SK-MEL-5 (cell line): ENCODE results near the gene ARIH1. TPM values are rescaled to one million over a fixed set of nuclear protein-coding genes. Genes with fewer than 3 reads are reported as not detected.
"Not testable (repeated sequence)": the region's sequence is repeated elsewhere in the genome, so short reads cannot be mapped to it uniquely, and the experiment has no call there.

Experiments
- DNase-seq: peaks from one replicate; pipeline ENCODE4 v3.0.0-alpha.2; 2016; ENCODE audit warnings: low read depth, low spot score
- in situ Hi-C: cut with HindIII; loops from 2 replicates; pipeline ENCODE4 v1.10.0; 2016; ENCODE audit warnings: low sequenced_read_pairs, high pct_unique_total_duplicates, low pct_unique_long_range_greater_than_20kb
- total RNA-seq: library from RNA; depleted of rRNA; stranded (reverse); fragments of >200 nt; shearing (Covaris generic); gene quantifications from 2 replicates; pipeline ENCODE4 v1.2.3, GENCODE V29; 2014; rRNA removed

Gene ARIH1
- total RNA-seq, 1 experiment from 2014 or later = 57.4 TPM

GRCh38 chr15:72616491-72617210 is 142.5 kb downstream of the ARIH1 start:
- DNase-seq = no peak
- in situ Hi-C loops = no loop called here

DNA sequence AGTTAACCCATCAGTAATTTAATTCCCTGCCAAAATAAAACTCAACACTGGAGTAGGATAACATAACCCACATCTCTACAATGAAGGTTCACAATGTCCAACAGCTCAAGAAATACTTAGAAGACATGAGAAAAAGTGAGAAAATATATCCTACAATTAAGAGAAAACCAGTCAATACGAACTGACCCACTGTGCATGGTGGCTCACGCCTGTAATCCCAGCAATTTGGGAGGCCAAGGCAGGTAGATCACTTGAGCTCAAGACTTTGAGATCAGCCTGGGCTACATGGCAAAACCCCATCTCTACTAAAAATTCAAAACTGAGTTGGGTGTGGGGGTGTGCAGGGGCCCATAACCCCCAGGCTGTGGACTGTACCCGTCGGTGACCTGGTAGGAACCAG is 149.7 kb downstream of the ARIH1 start:
- in situ Hi-C loops, DNase-seq: not testable (repeated sequence)

GRCh38 chr15:72626153-72626552 is 152.0 kb downstream of the ARIH1 start:
- in situ Hi-C loops, DNase-seq: not testable (repeated sequence)

DNA sequence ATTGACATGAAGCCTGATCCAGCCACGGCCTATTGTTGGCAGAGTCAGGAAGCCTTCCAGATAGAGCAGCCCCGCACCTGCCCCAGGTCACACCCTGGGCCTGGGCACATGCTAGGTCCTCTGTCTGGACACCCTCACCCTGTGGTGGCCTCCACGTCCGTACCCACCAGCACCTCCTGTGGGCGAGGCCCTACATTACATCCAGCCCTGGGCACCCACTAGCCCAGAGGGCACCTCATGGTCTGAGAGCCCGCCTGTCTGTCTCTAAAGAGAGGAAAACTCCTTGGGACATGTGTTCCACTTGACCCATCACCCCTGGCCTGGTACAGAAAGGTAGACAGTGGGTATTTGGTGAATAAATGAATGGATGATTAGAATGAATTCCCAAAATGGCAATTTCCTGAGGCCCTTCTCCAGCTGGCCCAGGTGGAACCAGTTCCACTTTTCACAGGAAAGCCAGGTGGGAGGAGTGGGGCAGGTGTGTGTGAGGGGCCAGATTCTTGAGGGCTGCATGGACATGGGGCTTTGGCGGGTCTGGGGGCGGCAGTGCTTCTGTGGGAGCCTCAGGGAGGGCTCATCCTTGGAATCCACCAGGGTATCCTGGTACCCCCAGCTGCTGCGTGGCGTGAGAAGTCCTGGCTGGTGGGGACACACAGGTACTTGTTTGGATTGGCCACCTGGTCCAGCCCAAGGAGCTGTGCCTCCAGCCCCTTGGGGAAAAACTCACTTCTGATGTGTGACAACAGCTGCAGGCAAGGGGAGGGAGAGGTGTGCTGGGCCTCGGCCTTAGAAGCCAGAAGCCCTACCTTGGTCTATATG is 154.3 kb downstream of the ARIH1 start:
- DNase-seq = peak; percentile 32
- in situ Hi-C loops = not testable (repeated sequence)

- DNase-seq, in situ Hi-C loops: not testable (repeated sequence)
These were observed 155.0 kb downstream of the ARIH1 start for GRCh38 chr15:72629068-72629570.

GRCh38 chr15:72636519-72637282 is 162.6 kb downstream of the ARIH1 start:
- in situ Hi-C loops = not testable (repeated sequence)
- DNase-seq = peak; percentile 61

- in situ Hi-C loops, DNase-seq: not testable (repeated sequence)
These were observed 165.8 kb downstream of the ARIH1 start for GRCh38 chr15:72639759-72640483.

GRCh38 chr15:72642271-72642670 is 168.1 kb downstream of the ARIH1 start:
- DNase-seq, in situ Hi-C loops: not testable (repeated sequence)

GRCh38 chr15:72648631-72649253 is 174.6 kb downstream of the ARIH1 start:
- in situ Hi-C loops = not testable (repeated sequence)

More at GRCh38 chr15:72648631-72649253, 174.6 kb downstream of the ARIH1 start:
- not testable (repeated sequence) for DNase-seq

Other genes with a start within 250 kb of the ARIH1 start
- gene PKM, start 243.1 kb upstream of the ARIH1 start, total RNA-seq = 1,252 and 1,322 TPM in 2 replicates
- 24.2 and 27.3 TPM in 2 replicates for gene PARP6, start 201.8 kb upstream of the ARIH1 start, total RNA-seq
- 0.24 TPM in 1 of 2 replicates, not detected in the other for gene CELF6, start 154.2 kb upstream of the ARIH1 start, total RNA-seq
- 143 and 164 TPM in 2 replicates for gene HEXA, start 98.3 kb upstream of the ARIH1 start, total RNA-seq
- gene TMEM202, start 76.0 kb upstream of the ARIH1 start, total RNA-seq = not detected in 2 replicates
- gene GOLGA6B, start 180.4 kb downstream of the ARIH1 start, total RNA-seq = not detected in 2 replicates
- gene HIGD2B, start 211.9 kb downstream of the ARIH1 start, total RNA-seq = 0.11 TPM in 1 of 2 replicates, not detected in the other
- 35.4 and 39.5 TPM in 2 replicates for gene BBS4, start 211.9 kb downstream of the ARIH1 start, total RNA-seq